ENCODE results near the gene SERPINB2.

SERPINB2 gene, protein sequence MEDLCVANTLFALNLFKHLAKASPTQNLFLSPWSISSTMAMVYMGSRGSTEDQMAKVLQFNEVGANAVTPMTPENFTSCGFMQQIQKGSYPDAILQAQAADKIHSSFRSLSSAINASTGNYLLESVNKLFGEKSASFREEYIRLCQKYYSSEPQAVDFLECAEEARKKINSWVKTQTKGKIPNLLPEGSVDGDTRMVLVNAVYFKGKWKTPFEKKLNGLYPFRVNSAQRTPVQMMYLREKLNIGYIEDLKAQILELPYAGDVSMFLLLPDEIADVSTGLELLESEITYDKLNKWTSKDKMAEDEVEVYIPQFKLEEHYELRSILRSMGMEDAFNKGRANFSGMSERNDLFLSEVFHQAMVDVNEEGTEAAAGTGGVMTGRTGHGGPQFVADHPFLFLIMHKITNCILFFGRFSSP

DNA sequence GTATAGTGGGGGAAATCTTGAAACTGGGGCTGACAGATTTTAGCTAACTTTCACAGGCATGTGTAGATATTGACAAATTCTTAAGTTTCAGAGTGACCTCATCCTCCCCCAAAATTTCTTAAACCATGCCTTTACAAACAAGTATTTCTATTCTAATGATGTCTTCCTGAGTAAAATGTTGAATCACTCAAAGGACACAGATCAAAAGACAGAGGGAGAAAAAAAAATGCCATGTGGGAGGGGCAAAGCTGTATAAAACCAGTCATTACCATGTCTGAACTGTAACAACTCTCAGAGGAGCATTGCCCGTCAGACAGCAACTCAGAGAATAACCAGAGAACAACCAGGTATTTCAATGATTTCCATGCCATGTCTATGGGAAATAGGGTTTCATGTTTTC, at the start of gene SERPINB2:
Gene SERPINB2, plus strand, starts transcription at position 282 of the 400 bp plus-strand sequence. CDS start 3,740 bp downstream, outside the sequence.
- DNase-seq = no peak

DNA sequence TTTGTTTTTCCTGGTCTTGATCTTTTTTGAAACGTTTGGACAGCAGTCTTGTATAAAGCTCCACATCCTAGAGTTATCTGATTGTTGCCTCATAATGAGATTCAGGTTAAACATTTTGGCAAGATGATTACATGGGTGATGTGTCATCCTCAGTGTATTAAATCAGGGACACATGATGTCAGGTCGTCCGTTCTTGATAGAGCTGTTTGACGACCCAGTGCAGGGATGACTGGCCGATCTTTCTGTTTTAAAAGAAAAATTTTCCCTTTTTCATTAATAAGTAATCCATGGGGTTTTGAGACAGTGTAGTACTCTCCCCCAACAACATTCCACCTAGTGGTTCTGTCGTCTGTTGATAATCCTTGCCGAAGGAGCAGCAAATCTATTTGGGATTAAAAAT, 44.5 kb upstream of the SERPINB2 start:
- DNase-seq = no peak

DNA sequence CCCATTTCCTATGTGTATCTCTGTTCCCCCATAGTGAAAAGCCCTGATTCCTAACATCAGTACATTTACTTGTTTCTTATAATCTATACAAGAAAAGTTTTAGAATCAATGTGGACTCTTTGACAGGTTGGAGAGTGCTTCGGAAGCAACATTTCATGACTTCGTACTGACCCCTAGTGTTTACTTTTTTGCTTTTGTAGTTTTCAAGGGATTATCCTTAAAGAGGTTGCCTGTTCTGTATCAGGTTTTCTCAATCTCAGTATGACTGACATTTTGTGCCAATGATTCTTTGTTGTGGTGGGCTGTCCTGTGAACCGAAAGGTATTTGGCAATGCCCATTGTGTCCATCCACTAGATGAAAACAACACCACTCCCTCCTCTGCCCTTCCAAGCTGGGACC, 43.3 kb upstream of the SERPINB2 start:
- no peak for DNase-seq

DNA sequence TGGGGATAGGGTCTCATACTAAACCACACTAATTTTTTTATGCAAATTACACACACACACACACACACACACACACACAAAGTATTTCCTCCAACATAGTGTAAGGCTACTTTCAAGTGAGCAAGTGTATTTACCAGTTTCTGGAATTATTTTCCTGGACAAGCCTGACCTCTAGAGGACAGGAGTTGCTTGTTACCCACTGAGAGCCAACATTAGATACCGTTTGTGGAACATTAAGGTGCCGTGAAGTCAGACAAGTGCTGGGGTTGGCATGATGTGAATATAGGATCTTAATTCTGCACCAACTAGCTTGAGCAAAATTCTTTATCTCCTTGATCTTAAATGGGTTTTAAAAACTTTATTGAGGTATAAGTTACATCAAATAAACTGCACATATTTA, 39.3 kb upstream of the SERPINB2 start:
- DNase-seq = no peak

DNA sequence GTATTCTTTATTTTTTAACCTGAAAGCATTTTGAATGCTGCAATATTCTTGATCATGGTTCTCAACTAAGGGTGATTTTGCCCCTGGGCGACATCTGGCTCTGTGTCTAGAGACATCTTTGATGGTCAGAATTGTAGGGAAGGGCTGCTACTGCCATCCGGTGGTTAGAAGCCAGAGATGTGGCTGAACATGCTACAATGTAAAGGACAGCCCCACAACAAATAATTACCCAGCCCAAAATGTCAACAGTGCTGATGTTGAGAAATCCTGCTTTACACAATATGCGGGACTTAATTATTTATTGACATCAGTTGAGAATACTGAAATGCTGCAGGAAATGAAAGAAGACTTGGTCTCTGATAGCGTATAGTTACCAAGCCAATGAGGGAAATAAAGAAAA, 37.5 kb upstream of the SERPINB2 start:
- DNase-seq = no peak

DNA sequence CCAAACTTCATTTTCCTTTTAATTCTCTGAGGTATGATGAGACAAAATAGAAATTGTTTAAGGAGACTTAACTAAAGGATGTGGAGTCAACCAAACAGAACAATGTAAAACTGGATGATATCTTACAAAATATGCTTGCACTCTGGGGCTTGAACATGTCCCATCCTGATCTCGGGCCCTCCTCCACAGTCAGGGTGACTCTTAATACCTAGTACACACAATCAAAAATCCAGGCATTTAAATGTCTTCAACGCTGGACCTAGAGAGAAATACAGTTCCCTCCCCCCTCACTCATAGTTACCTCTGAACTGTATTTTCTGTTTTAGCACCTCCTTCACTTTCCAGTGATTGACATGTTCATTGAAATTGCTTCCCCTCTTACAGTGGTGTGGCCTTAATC, 36.9 kb upstream of the SERPINB2 start:
- DNase-seq = no peak

DNA sequence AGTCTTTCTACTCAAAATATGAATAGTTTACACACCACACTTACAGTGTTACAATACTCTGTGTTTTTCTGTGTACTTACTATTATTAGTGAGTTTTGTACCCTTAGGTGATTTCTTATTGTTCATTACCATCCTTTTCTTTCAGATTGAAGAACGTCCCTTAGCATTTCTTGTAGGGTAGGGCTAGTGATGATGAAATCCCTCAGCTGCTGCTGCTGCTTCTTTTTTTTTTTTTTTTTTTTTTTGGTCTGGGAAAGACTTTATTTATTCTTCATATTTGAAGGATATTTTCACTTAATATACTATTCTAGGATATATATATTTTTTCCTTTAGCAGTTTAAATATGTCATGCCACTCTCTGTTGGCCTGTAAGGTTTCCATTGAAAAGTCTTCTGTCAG, 29.0 kb upstream of the SERPINB2 start:
- DNase-seq = no peak

DNA sequence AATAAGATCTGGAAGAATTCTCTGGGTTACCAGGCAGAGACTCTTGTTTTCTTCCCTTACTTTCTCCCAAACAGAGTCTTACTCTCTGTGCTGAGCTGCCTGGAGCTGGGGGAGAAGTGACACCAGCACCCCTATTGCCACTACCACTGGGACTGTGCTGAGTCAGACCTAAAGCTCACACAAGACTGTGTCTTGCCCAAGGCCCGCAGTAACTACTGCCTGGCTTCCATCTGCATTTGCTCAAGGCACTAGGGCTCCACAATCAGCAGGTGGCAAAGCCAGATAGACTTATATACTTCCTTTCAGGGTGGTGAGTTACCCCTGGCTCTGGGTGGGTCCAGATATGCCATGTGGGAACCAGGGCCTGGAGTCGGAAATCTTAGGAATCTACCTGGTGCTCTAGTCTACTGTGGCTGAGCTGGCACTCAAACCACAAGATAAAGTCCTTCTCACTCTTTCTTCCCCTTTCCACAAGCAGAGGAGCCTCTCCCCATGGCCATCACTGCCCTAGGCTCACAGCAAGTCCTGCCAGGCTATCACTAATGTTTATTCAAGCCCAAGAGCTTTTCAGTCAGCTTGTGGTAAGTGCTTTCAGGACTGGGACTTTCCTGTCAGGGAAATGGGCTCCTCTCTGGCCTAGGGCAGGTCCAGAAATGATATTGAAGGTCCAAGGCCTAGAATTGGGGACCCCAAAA, 27.6 kb upstream of the SERPINB2 start:
- DNase-seq = no peak

DNA sequence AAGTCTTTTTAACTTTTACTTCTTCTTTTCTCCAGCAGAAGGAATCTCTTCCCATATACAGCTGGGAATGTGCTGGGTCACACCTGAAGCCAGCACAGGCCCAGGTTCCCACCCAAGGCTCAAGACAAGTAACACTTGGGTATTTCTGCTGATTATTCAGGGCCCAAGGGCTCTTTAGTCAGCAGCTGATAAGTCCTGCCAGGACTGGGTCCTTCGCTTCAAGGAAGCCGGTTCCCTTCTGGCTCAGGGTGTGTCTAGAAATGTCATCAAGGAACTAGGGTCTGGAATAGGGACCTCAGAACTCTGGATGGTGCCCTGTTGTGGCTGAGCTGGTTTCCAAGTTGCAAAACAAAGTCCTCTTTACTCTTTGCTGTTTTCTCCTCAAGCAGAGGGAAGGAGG, 27.0 kb upstream of the SERPINB2 start:
- DNase-seq = no peak

DNA sequence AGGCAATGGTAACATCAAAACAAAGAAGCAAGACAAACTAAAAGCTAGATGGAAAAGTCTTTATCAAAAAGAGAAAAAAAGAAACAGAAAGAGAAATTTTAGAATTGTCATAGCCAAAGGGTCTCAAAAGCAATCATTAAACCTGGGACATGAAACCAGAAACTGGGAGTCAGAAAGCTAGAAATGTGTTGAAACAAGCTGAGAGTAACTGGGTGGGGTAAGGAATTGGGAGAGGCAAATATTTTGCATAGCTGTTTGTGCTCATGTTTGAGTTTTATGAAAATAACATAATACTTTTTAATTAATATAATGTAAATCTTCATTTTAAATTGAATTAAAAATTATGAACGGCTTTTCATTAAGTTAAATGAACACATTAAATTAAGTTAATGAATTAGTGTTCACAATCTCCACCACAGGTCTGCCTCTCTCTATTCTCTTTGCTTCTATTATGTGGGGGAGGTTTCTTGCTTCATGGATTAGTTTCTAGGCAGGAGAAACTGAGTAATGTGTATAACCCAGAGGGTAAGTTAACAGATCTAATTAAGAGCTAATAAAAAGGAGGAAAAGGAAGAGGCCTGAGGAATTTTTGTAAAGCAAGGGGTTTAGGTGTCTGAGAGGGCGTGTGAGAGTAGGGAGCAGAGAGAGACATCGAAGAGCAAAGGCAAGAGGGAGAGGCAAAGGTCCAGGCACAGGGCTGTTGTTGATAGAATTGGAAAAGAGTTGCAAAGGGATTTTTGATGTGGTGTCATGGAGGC, 20.0 kb upstream of the SERPINB2 start:
- no peak for DNase-seq

DNA sequence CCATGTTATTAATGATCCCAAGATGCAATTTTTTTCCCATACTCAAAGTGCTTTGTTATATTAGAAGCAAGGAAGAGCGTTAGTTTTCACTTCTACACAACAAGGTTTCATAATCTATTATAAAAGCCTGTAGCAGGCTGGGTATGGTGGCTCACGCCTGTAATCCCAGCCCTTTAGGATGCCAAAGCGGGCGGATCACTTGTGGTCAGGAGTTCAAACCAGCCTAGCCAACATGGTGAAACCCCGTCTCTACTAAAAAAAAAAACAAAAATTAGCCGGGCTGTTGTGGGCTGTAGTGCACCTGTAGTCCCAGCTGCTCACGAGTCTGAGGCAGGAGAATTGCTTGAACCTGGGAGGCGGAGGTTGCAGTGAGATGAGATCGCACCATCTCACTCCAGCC, 19.0 kb upstream of the SERPINB2 start:
- no peak for DNase-seq

DNA sequence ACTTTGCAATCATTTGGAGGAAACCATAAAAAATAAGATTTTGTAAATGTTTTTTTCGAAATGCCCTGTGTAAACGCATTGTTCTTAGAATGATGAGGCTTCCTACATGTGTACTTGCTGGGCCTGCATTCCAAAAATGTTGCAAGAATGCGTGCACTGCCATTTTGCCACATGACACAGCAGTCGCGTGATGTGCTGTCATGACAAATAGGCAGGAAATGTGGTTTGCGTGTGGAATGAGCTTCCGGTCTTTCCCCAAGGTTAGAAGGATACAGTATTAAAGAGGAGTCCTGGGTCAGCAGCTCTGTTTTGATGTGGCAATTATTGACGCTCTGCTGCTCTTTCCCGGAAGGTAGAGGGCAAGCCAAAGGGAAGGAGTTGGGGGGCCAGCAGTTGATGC, 18.1 kb upstream of the SERPINB2 start:
- no peak for DNase-seq

DNA sequence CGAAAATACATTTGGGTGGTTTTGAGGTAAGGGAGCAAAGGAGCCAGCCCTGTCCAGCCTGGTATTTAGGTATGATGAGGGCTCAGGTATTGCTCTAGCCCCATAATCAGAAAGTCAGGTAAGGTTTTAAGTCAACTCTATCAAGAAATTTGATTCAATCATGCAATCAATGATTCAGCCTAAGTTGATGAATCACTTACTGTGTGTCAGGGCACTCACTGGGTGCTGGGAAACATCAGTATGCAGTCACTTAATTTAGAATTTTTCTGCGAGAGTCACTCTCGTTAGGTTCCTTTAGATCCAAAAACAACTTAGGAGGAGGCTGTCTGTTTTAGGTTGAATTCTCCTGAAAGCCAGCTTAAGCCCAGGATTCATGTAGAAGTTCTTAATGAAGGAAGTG, 17.7 kb upstream of the SERPINB2 start:
- no peak for DNase-seq

DNA sequence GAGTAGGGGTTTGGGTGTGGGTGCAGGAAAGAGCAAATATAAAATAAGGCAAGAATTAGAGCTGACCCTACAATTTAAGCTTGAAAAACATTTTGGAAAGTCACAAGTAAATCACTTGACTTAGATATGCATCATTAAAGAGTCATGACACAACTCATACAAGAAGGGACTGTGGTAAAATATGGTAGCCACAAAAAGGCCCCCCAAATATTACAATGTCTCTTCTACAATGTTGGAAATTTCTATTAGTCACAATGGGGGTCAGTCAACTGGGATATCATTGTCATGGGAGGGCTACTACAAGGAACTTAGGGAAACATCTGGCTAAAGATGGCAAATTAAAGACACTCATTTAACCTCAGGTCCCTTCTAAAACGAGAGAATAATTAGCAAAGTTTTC, 15.7 kb upstream of the SERPINB2 start:
- DNase-seq = no peak

DNA sequence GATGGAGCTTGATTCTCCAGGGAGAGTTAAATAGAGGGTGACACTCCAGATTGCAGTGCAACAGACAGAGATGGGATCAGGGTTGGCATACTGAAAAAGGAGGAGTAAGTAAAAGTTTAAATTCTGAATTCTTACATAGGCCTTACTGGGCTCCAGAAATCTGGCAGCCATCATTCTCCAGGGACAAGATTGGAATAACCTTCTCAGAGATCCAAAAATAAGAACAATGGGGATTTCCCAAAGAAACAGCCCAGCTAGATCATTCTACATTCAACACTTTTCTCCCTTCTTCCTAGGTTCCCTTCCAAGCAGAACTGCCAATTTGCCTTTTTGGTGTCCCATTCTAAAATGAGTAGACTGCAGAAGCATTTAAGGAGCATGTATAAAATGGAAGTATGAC, 14.9 kb upstream of the SERPINB2 start:
- DNase-seq = no peak

DNA sequence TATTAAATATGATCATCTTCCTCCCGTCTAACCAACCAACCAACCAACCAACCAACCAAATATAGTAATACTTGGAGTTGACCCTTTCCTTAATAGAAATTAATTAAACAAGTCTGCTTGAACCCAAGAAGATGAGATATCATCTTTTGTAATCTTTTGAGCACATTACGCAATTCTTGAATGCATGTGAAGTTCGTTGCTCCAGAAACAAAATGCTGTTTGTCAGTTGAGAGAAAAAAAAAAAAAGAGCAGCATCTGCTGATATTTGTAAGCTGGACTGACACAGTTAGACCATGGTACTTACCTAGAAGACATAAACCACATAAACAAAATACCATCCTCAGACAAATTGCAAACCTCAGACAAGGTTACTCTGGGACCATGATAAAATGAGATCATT, 9.2 kb upstream of the SERPINB2 start:
- no peak for DNase-seq

DNA sequence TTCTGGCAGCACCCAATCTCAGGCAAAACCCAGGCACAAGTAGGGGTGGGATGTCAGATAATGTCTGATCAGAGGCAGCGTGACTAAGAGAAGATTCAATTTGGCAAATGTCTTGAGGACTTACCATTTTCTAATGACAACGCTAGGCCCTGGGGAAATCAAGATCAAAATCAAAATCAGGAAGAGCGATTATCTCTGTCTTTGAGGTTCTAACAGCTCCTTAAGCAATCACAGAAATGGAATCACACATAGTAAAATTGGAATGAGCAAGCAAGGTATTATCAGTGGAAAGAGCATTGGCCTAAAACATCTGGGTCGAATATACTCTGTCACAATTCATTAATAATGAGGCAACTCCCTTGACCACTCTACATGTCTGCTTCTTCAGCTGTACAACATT, 8.6 kb upstream of the SERPINB2 start:
- DNase-seq = no peak

DNA sequence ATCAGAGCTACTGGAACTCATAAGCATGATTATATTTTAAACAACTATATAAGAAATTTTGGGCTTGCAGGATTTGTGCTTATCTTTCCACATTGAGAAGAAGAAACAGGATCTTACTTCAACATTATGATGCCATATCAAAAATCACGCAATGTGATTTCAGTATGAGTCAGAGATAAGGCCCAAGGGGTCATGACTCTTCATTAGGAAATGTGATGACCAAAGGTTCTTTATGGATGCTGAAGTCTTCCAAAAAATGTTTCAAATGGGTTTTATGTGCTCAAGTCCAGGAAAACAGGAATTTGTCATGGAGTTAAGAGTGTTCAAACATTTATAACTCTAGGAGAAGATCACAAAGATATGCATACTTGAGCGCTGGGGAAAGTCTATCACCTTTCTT, 7.8 kb upstream of the SERPINB2 start:
- DNase-seq = no peak

DNA sequence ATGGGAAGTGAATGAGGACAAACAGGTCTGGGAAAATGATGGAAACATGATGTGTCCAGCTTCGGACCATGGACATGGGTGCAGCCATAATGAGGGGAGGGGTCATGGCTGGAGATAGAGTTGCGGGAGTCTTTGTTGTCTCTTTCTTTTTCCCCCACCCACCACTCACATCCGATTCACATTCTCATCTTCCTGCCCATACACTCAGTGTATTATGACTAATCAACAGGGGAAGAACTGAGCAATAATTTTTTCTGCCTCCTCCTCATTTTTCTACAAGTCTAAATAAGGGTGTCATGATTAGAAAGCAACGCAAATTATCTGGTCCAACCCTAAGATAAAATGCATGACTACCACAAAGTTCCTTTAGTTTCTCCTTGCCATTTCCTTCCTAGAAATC, 5.7 kb upstream of the SERPINB2 start:
- DNase-seq = no peak

DNA sequence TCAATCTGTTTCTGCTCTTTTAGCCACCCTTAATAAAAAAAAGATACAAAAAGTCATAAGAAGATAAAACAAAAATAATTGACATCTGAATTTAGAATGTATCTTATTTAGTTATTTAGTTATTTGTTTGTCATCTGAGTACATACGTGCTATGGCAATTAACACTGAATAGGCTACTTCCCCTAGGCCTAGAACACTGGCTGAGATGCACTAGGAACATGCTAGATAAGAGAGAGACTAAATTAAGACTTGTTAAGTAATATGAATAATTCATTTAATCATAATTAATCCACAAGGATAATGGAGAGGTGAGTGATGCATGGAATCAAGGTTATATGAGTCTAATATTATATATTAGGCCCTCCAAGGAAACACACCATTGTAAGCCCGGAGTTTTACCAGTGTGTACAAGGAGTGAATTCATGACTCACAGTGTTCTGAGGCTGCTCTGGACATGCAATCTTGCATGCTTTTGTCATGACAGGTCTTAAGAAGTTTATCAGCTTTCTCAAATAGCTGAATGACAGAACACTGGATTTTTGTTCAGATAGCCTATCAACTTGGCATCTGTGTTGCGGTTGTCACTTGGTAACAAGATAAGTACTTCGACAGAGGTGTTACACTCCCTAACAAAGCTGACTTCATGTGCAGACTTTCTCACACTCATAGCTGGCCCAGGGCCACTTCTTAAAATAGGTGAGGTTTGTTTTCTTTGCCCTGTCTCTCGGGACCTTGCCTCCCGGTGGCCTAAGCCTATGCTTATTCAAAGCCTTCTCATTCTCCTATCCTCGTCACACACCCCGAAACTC, 5.0 kb upstream of the SERPINB2 start:
- DNase-seq = no peak

DNA sequence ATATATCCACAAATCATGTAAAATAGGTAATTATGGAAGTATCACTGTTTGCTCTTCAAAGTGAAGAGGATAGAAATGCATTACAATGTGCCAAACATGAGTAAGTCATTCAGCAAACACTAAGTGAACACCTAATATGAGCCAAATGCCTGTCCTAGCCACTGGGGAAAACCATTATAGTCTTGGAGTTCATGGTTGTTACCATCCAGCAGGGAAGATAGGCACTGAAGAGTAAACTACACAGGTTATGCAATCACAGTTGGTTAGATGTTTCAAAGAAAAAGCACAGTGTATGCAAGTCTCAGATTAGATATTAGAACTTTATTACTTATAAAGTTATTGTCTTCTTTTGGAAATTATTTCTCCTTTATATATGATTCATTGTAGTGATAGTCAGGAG, 3.9 kb upstream of the SERPINB2 start:
- no peak for DNase-seq

DNA sequence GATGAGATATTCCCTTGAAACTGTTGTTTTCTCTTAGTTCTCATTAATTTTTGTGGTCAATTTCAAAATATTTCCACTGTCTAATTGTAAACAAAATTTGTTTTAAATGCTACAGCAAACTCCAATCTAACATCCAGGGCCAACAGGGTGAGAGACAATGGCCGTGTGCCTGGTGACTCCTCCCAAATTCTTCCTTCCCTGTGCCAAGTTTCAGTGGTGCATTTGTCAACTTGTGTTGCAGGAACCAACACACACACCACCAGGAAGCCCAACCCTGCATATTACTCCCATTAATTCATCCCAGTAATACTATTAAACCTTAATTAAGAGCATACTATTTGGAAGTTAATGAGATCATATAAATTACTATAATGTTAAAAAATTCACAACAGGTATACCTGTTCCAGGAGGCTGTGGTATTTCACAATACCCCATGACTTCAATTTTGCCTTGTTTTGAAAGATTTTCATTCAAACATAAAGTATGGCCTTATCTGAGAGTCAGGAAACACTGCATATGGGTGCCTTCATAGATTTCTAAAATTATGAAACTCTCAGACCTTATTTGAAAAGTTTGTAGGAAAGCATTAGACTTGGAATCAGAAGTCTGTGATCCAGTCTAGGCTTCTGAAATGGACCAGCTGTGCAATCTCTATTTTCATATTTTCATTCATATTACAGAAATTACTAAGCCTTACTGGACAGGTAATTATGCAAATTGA, 1.1 kb downstream of the SERPINB2 start:
- no peak for DNase-seq

Data from NCI-H524 treated with DMSO at 0.1 percent for 48 hours (cell line).